ENCODE data around the gene ATG9B. TPM values are rescaled to one million over a fixed set of nuclear protein-coding genes. Genes with fewer than 3 reads are reported as not detected.

ATG9B gene
- total RNA-seq, result 1 to 10 TPM; 2.3 to 3.4 TPM

DNA sequence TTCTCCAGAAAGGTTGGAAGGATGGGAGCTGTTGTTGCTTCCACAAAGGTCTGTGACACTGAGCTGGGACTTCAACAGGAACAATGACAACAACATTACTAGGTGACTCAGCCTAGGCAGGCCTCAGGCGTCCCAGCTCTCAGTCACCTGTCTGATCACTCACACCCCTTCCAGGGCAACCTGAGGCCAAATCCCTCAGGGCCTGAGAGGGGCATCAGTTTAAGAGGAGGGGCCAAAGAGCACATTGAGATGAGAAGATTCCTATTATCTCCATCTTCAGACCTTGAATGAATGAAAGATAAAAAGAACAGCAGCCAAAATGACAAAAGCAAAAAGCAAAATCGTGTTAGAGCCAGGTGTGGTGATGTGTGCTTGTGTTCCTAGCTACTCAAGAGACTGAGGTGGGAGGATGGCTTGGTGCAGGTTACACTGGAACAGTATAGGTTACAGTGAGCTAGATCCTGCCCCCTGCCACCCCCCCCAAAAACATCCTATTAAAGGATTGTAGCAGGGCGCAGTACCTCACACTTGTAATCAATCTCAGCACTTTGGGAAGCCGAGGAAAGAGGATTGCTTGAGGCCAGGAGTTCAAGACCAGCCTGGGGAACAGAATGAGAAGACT, at the start of gene ATG9B:
ATG9B (minus strand) TSS at position 60 of the 622 bp plus-strand sequence. CDS start 71 bp downstream, outside the sequence.
- no peaks in the 10 kb centered on the region for H3K9me3 Mint-ChIP-seq (ENCODE audit: low read depth)
- no peak within 1 kb of the TSS for H3K27ac Mint-ChIP-seq
- no peaks in the 10 kb centered on the region for H3K36me3 Mint-ChIP-seq
- CTCF ChIA-PET, result interaction anchor here (1.0 kb wide), 1 partner anchor 17 kb away, joined by 3 read pairs; no protein-coding TSS in a partner anchor
- H3K4me3 Mint-ChIP-seq, result no peak within 1 kb of the TSS
- DNase-seq, result no peak
- H3K27me3 Mint-ChIP-seq, result peaks cover 24% of the 10 kb centered on the region
- H3K4me1 Mint-ChIP-seq, result peaks cover 17% of the 10 kb centered on the region
- no peak for ATAC-seq

DNA sequence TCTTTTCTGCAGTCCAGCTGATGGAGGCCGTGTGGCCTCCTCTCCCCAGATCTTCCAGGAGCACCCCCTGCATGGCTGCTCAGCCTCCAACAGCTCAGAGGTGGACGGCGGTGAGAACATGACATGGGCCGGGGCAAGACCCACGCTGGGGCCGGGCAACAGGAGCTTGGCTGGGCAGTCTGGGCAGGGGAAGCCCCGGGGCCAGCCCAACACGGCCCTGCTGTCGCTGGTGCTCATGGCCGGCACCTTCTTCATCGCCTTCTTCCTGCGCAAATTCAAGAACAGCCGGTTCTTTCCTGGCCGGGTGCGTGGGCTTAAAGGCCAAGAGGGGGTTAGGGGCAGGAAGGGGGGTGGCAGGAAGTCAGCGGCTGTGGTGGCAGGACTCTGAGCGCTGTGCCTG, 49.7 kb upstream of the ATG9B start:
- CTCF ChIA-PET, result interaction anchor here (1.5 kb wide), 1 partner anchor 14 kb away, joined by 3 read pairs; no protein-coding TSS in a partner anchor
- no peak overlapping the region for H3K4me3 Mint-ChIP-seq
- H3K9me3 Mint-ChIP-seq (ENCODE audit: low read depth), result no peaks in the 10 kb centered on the region
- no peaks in the 10 kb centered on the region for H3K27me3 Mint-ChIP-seq
- H3K27ac Mint-ChIP-seq, result peak overlapping the region; percentile 36
- ATAC-seq (no peak), DNase-seq (no peak)
- peaks cover 20% of the 10 kb centered on the region for H3K4me1 Mint-ChIP-seq
- H3K36me3 Mint-ChIP-seq, result peaks cover 16% of the 10 kb centered on the region

GRCh38 chr7:151071032-151071866, 47.0 kb upstream of the ATG9B start:
- Mint-ChIP-seq H3K27me3 (no peaks in the 10 kb centered on the region), H3K9me3 (ENCODE audit: low read depth) (no peaks in the 10 kb centered on the region), H3K36me3 (peaks cover 23% of the 10 kb centered on the region), H3K4me3 (no peak overlapping the region), H3K27ac (no peak overlapping the region), H3K4me1 (peaks cover 9% of the 10 kb centered on the region)
- ATAC-seq (no peak), DNase-seq (no peak)
- CTCF ChIA-PET, result interaction anchor here (1.2 kb wide), 1 partner anchor 9 kb away, joined by 3 read pairs; the partner anchor contains the start of gene FASTK

- CTCF ChIA-PET, result interaction anchor here (1.2 kb wide), 1 partner anchor 10 kb away, joined by 3 read pairs; the partner anchor contains the start of gene FASTK
- ATAC-seq, result no peak
- no peaks in the 10 kb centered on the region for H3K27me3 Mint-ChIP-seq
Observed at GRCh38 chr7:151070574-151070960, 46.3 kb upstream of the ATG9B start.

DNA sequence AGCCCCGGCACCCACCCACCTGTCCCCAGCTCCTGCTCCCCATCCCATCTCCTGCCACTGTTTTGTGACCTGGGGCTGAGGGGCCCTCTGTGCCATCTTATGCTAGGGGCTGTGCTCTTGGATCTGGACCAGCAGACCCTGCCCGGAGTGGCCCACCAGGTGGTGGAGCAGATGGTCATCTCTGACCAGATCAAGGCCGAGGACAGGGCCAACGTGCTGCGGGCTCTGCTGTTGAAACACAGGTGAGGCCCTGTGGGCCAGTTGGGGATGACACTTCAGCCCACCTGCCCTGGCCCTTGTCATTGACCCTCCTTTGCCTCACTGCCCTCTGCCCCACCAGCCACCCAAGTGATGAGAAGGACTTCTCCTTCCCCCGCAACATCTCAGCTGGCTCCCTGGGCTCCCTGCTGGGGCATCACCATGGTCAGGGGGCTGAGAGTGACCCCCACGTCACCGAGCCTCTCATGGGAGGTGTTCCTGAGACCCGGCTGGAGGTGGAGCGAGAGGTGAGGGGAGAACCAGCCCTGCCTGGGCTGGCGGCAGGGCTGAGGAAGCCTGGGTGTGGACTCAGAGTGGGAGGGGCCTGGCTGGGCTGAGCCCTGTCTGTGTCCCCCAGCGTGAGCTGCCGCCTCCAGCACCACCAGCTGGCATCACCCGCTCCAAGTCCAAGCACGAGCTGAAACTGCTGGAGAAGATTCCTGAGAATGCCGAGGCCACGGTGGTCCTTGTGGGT, 45.7 kb upstream of the ATG9B start:
- Mint-ChIP-seq H3K27me3 (no peaks in the 10 kb centered on the region), H3K36me3 (peaks cover 22% of the 10 kb centered on the region), H3K27ac (no peak overlapping the region), H3K4me3 (no peak overlapping the region), H3K4me1 (peaks cover 9% of the 10 kb centered on the region), H3K9me3 (ENCODE audit: low read depth) (no peaks in the 10 kb centered on the region)
- CTCF ChIA-PET, result interaction anchor here (1.2 kb wide), 1 partner anchor 10 kb away, joined by 3 read pairs; the partner anchor contains the start of gene FASTK
- ATAC-seq (no peak), DNase-seq (no peak)

More at GRCh38 chr7:151070574-151070960, 46.3 kb upstream of the ATG9B start:
- H3K27ac Mint-ChIP-seq, result no peak overlapping the region
- H3K4me1 Mint-ChIP-seq, result peaks cover 9% of the 10 kb centered on the region
- DNase-seq, result no peak
- H3K36me3 Mint-ChIP-seq, result peaks cover 20% of the 10 kb centered on the region
- no peaks in the 10 kb centered on the region for H3K9me3 Mint-ChIP-seq (ENCODE audit: low read depth)
- H3K4me3 Mint-ChIP-seq, result no peak overlapping the region

GRCh38 chr7:151068069-151068773, 43.9 kb upstream of the ATG9B start:
- no peak for ATAC-seq
- CTCF ChIA-PET, result interaction anchor here (1.3 kb wide), 2 partner anchors 12 to 16 kb away, joined by 3 to 4 read pairs; partner anchors contain the start of genes FASTK and TMUB1
- H3K4me3 Mint-ChIP-seq, result no peak overlapping the region
- no peaks in the 10 kb centered on the region for H3K4me1 Mint-ChIP-seq
- no peaks in the 10 kb centered on the region for H3K27me3 Mint-ChIP-seq
- no peak overlapping the region for H3K27ac Mint-ChIP-seq
- H3K9me3 Mint-ChIP-seq (ENCODE audit: low read depth), result no peaks in the 10 kb centered on the region
- peaks cover 19% of the 10 kb centered on the region for H3K36me3 Mint-ChIP-seq
- no peak for DNase-seq

DNA sequence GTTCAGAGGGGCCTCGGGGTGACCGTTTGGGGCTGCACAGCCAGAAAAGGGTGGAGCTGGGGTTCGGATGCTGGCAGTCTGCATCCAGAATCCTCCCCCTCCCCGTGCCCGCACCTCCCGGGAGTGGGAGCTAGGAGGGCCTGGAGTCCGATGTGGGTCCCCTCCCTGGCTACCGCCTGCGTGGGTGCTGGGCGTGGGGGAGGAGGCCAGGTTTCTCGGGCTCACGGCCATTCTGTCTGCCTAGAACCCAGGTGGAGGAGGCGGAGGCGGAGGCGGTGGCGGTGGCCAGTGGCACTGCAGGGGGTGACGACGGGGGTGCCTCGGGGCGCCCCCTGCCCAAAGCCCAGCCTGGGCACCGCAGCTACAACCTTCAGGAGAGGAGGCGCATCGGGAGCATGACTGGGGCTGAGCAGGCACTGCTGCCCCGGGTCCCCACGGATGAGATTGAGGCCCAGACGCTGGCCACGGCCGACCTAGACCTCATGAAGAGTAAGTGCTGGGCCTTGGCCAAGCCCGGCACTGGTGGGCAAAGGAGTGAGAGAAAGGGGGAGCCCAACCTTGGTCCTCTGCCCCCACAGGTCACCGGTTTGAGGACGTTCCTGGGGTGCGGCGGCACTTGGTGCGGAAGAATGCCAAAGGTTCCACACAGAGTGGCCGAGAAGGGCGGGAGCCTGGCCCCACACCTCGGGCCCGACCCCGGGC, 42.1 kb upstream of the ATG9B start:
- Mint-ChIP-seq H3K4me3 (no peak overlapping the region), H3K36me3 (peaks cover 13% of the 10 kb centered on the region), H3K9me3 (ENCODE audit: low read depth) (no peaks in the 10 kb centered on the region), H3K27me3 (no peaks in the 10 kb centered on the region), H3K27ac (no peak overlapping the region), H3K4me1 (peaks cover 5% of the 10 kb centered on the region)
- ATAC-seq, result no peak
- CTCF ChIA-PET, result no interaction called here
- DNase-seq, result no peak

DNA sequence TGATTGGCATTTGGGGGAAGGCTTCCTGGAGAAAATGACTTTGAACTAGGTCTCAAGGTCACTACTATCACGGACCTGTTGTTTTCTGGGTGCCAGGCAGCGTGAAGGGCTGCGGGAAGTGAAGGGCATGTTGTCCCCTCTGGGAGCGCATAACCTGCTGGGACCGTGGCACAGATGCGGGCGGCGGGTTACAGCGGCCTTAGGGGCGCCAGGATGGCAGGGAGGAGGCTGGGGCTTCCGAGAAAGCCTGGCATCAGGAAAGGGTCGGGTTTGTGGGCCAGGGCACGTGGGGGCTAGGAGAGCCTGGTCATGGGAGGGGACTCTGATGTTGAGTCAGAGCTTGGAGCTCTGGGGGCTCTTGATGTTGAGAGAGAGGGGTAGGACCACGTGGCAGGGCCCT, 41.2 kb upstream of the ATG9B start:
- CTCF ChIA-PET, result no interaction called here

DNA sequence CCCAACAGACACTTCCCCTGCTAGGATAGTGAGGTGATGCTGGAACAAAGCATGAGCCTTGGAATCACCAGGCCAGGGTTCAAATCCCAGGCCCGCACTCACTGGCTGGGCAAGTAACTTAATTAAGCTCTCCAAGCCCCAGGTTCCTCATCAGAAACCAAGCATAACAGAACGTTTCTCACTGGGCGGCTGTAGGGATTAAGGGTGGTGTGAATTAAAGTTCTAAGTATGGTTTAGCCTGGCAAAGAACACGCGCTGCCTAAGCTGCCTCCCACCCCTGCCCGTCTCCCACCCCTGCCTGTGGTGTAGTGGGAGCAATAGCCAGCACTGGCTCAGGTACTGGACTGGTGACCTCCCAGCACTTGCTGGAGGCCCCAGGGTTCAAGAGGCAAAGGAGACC, 40.7 kb upstream of the ATG9B start:
- DNase-seq (no peak), ATAC-seq (no peak)
- Mint-ChIP-seq H3K4me1 (peaks cover 13% of the 10 kb centered on the region), H3K4me3 (no peak overlapping the region), H3K27me3 (no peaks in the 10 kb centered on the region), H3K27ac (no peak overlapping the region), H3K9me3 (ENCODE audit: low read depth) (no peaks in the 10 kb centered on the region), H3K36me3 (peaks cover 12% of the 10 kb centered on the region)
- CTCF ChIA-PET, result no interaction called here

More for the DNA sequence above, 41.2 kb upstream of the ATG9B start:
- Mint-ChIP-seq H3K9me3 (ENCODE audit: low read depth) (no peaks in the 10 kb centered on the region), H3K4me1 (peaks cover 13% of the 10 kb centered on the region), H3K4me3 (no peak overlapping the region), H3K27me3 (no peaks in the 10 kb centered on the region), H3K27ac (no peak overlapping the region), H3K36me3 (peaks cover 13% of the 10 kb centered on the region)
- ATAC-seq (no peak), DNase-seq (no peak)

DNA sequence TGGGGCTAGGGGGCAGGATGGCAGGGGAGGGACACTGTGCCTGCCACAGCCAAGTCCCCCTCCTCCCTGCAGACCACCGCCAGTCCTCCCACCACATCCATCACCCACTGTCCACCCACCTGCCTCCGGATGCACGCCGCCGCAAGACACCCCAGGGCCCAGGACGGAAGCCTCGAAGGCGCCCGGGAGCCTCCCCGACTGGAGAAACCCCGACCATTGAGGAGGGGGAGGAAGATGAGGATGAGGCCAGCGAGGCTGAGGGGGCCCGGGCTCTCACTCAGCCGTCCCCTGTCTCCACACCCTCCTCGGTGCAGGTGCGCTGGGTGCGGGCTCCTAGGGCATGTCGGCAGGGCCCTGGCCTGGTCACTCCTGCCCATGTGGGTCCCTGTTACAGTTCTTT, 40.2 kb upstream of the ATG9B start:
- H3K4me3 Mint-ChIP-seq, result no peak overlapping the region
- ATAC-seq (no peak), DNase-seq (no peak)
- CTCF ChIA-PET, result no interaction called here
- no peak overlapping the region for H3K27ac Mint-ChIP-seq
- H3K36me3 Mint-ChIP-seq, result peaks cover 11% of the 10 kb centered on the region
- no peaks in the 10 kb centered on the region for H3K27me3 Mint-ChIP-seq
- H3K9me3 Mint-ChIP-seq (ENCODE audit: low read depth), result no peaks in the 10 kb centered on the region
- peaks cover 13% of the 10 kb centered on the region for H3K4me1 Mint-ChIP-seq

- Mint-ChIP-seq H3K4me3 (no peak overlapping the region), H3K27me3 (no peaks in the 10 kb centered on the region), H3K9me3 (ENCODE audit: low read depth) (no peaks in the 10 kb centered on the region), H3K36me3 (peaks cover 10% of the 10 kb centered on the region), H3K27ac (no peak overlapping the region), H3K4me1 (peaks cover 22% of the 10 kb centered on the region)
- CTCF ChIA-PET, result interaction anchor here (1.1 kb wide), 1 partner anchor 61 kb away, joined by 4 read pairs; no protein-coding TSS in a partner anchor
- no peak for ATAC-seq
- DNase-seq, result no peak
Observed at GRCh38 chr7:151063212-151063561, 38.9 kb upstream of the ATG9B start.

GRCh38 chr7:151062399-151063211, 38.3 kb upstream of the ATG9B start:
- Mint-ChIP-seq H3K9me3 (ENCODE audit: low read depth) (no peaks in the 10 kb centered on the region), H3K27me3 (no peaks in the 10 kb centered on the region), H3K4me3 (no peak overlapping the region), H3K36me3 (peaks cover 8% of the 10 kb centered on the region), H3K27ac (no peak overlapping the region), H3K4me1 (peaks cover 22% of the 10 kb centered on the region)
- CTCF ChIA-PET, result interaction anchor here (0.8 to 1.1 kb wide), 2 partner anchors 18 to 61 kb away, joined by 3 to 4 read pairs; partner anchors contain the start of gene FASTK
- DNase-seq, result no peak
- no peak for ATAC-seq
